GM12872 (cell line): ENCODE results near the gene PPM1D.

Source experiments
- TF ChIP-seq, protein P1 (sequence below): IDR thresholded peaks from 3 replicates; pipeline ENCODE4 v1.5.1; 2011; ENCODE audit warnings: low read depth, mild to moderate bottlenecking, low read length, moderate library complexity; ENCODE audit not compliant: insufficient read depth

The PPM1D gene

DNA sequence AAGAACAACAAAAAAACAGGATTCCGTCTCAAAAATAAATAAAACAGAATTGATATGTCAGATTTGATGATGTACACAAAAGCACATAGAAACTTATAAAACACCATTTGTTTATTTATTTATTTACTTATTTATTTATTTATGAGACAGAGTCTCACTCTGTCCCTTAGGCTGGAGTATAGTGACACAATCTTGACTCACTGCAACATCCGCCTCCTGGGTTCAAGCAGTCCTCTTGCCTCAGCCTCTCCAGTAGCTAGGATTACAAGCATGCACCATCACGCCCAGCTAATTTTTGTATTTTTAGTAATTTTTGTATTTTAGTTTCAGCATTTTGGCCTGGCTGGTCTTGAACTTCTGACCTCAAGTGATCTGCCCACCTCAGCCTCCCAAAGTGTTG is 99.1 kb downstream of the PPM1D start:
- TF ChIP-seq, protein P1, sequence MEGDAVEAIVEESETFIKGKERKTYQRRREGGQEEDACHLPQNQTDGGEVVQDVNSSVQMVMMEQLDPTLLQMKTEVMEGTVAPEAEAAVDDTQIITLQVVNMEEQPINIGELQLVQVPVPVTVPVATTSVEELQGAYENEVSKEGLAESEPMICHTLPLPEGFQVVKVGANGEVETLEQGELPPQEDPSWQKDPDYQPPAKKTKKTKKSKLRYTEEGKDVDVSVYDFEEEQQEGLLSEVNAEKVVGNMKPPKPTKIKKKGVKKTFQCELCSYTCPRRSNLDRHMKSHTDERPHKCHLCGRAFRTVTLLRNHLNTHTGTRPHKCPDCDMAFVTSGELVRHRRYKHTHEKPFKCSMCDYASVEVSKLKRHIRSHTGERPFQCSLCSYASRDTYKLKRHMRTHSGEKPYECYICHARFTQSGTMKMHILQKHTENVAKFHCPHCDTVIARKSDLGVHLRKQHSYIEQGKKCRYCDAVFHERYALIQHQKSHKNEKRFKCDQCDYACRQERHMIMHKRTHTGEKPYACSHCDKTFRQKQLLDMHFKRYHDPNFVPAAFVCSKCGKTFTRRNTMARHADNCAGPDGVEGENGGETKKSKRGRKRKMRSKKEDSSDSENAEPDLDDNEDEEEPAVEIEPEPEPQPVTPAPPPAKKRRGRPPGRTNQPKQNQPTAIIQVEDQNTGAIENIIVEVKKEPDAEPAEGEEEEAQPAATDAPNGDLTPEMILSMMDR, result no peak

DNA sequence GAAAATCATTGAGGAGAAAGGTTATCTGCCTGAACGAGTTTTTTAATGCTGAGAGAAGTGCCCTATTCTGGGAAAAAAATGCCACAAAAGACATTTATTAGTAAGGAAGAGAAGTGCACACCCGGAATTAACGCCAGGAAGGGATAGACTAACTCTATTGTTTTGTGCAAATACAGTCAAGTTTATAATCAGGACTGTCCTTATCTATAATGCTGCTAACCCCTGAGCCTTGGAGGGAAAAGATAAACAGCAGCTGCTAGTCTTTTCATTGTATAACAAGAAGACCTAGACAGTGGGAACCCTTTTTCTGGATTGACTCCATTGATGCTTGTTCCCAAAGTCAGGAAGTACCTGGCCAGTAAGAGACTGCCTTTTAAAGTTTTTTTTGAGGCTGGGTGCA is 104.2 kb downstream of the PPM1D start:
- TF ChIP-seq, protein P1, result no peak

DNA sequence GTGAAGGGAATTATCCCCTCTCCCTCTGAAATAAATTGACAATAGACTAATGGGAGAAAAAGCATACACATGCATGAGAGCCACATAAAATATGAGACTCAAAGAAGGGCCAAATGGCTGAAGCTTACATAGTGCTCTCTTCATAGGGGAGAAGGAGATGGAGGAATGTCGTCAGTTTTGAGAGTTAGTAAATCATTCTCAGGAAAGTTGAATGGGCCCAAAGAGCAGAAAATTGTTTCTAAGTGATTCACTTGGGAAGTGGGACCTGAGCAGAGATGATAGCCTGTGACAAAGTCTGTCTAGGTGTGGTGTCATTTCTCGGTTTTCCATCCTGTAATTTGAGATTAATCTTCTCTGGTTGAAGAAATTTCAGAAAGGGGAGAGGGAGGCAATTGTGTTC is 112.7 kb downstream of the PPM1D start:
- TF ChIP-seq, protein P1, result no peak

DNA sequence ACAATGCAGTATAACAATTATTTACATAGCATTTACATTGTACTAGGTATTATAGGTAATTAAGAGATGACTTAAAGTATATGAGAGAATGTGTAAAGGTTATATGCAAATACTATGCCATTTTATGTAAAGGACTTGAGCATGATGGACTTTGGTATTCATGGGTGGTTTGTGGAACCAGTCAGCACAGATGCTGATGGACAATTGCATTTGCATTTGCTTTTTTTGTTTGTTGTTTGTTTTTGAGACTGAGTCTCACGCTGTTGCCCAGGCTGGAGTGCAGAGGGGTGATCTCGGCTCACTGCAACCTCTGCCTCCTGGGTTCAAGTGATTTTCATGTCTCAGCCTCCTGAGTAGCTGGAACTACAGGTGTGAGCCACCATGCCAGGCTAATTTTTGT is 113.6 kb downstream of the PPM1D start:
- TF ChIP-seq, protein P1, result no peak
